Transverse colon (tissue), 4 donors: Measurements from ENCODE around the gene IMMT. TPM values are rescaled to one million over a fixed set of nuclear protein-coding genes. Genes with fewer than 3 reads are reported as not detected.

Source experiments
- DNase-seq: peaks from one replicate; pipeline ENCODE4 v3.0.0-alpha.2; 2019
- H3K27ac ChIP-seq, 4 donors: fragments of 200-600 bp; sonication (generic); 2 replicates each; pipeline ENCODE4 v1.5.1; 2016 to 2018; ENCODE audit warnings: inconsistent platforms in 4 of 4
- H3K27me3 ChIP-seq: fragments of 200-600 bp; sonication (generic); 2 replicates; pipeline ENCODE4 v1.5.1; 2017; ENCODE audit warnings: inconsistent platforms
- H3K36me3 ChIP-seq, 4 donors: fragments of 200-600 bp; sonication (generic); 2 replicates each; pipeline ENCODE4 v1.5.1; 2017 to 2019; ENCODE audit warnings: inconsistent platforms in 4 of 4
- H3K4me1 ChIP-seq, 4 donors: fragments of 200-600 bp; sonication (generic); 2 replicates each; pipeline ENCODE4 v1.5.1; 2017 to 2020; ENCODE audit warnings: inconsistent platforms in 4 of 4
- H3K4me3 ChIP-seq, 4 donors: fragments of 200-600 bp; sonication (generic); 1 replicate in 1 of 4; 2 replicates in 3 of 4; pipeline versions ENCODE4 v1.5.1 to v1.6.1; 2017 to 2019; ENCODE audit warnings: inconsistent platforms in 4 of 4
- H3K9me3 ChIP-seq, 2 donors: fragments of 200-600 bp; sonication (generic); 2 replicates each; pipeline ENCODE4 v1.5.1; 2017 to 2019; ENCODE audit warnings: inconsistent platforms in 2 of 2
- EP300 ChIP-seq: sonication (generic); formaldehyde crosslinking; IDR thresholded peaks from one replicate; pipeline ENCODE4 v1.6.1; 2017; ENCODE audit warnings: antibody characterized with exemption, low read depth
- POLR2A ChIP-seq: fragments of 450-650 bp; IDR thresholded peaks from one replicate; pipeline ENCODE4 v1.6.1; 2016; ENCODE audit warnings: antibody characterized with exemption, mild to moderate bottlenecking, moderate library complexity
- POLR2AphosphoS5 ChIP-seq, 3 donors: sonication (generic); formaldehyde crosslinking; IDR thresholded peaks; one replicate each; pipeline ENCODE4 v1.6.1; 2016; ENCODE audit warnings: antibody characterized with exemption in 3 of 3
- WGBS, 2 donors: methylation state at CpG; one replicate each; pipeline ENCODE4 v1.1.5; 2018; ENCODE audit warnings: low coverage in 1 of 2; 5-methylcytosine and 5-hydroxymethylcytosine counted together
- in situ Hi-C, 4 donors: fragments of 200-750 bp; cut with MboI; loops; one replicate each; pipeline versions ENCODE4 v1.15.0 to v1.15.1; 2017; ENCODE audit warnings: low sequenced_read_pairs in 3 of 4, low pct_ligation_motif_present in 1 of 4, low pct_unique_long_range_greater_than_20kb in 1 of 4
- intact Hi-C: fragments of 100-400 bp; cut with DNase I; formaldehyde crosslinking; loops from one replicate; pipeline ENCODE4 v1.15.1; 2023; ENCODE audit warnings: low total_unique reads
- total RNA-seq, 4 donors: library from RNA; depleted of rRNA; stranded (reverse); fragments of >200 nt; gene quantifications; one replicate each; pipeline ENCODE4 v1.1.0, GENCODE V29; 2016
- TF ChIP-seq, protein P1 (sequence below), 5 experiments: fragments of 200-600 bp in 3 of 5; fragments of 450-650 bp in 2 of 5; sonication (generic) in 3 of 5; IDR thresholded peaks; 1 replicate in 2 of 5; 2 replicates in 3 of 5; pipeline ENCODE4 v1.5.1; 2016 to 2017; ENCODE audit warnings: antibody characterized with exemption in 5 of 5, inconsistent platforms in 3 of 5, mild to moderate bottlenecking in 2 of 5, moderate library complexity in 1 of 5

The IMMT gene
- total RNA-seq, 4 donors from 2014 or later, result 44.4 to 149 (median 85.8) TPM

DNA sequence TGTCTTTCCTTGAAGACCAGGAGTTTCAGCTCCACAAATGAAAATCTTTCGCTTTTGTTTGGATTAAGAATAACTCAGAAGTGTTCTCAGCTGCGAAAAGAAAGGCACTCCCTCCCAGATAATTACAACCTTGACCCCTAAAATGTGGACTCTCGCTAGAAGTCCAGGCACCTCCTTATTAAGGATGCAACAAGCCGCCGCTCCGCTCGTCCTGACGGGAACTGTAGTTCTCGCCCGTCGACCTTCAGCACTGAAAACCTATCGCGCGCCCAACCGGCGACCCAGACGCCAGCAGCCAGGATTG lies 559 bp downstream of the IMMT start:
- Histone ChIP-seq H3K9me3 (no peaks in the 10 kb centered on the region), H3K4me1 (peaks cover 9 to 47% (median 20%) of the 10 kb centered on the region in 4 donors), H3K36me3 (no peaks in the 10 kb centered on the region), H3K27me3 (no peaks in the 10 kb centered on the region), H3K27ac (peak overlapping the region; percentile 97 to 100 (median 100)), H3K4me3 (peak overlapping the region; percentile 6 to 92 (median 68))
- DNase-seq, result peak; percentile 97
- TF ChIP-seq, protein P1, sequence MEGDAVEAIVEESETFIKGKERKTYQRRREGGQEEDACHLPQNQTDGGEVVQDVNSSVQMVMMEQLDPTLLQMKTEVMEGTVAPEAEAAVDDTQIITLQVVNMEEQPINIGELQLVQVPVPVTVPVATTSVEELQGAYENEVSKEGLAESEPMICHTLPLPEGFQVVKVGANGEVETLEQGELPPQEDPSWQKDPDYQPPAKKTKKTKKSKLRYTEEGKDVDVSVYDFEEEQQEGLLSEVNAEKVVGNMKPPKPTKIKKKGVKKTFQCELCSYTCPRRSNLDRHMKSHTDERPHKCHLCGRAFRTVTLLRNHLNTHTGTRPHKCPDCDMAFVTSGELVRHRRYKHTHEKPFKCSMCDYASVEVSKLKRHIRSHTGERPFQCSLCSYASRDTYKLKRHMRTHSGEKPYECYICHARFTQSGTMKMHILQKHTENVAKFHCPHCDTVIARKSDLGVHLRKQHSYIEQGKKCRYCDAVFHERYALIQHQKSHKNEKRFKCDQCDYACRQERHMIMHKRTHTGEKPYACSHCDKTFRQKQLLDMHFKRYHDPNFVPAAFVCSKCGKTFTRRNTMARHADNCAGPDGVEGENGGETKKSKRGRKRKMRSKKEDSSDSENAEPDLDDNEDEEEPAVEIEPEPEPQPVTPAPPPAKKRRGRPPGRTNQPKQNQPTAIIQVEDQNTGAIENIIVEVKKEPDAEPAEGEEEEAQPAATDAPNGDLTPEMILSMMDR (IDR thresholded peaks at IDR 0.05), result no peak
- TF ChIP-seq POLR2AphosphoS5 (IDR thresholded peaks at IDR 0.05), result peak in 1 of 3 donors; percentile 69
- WGBS, 2 donors, result 0 to 1% methylated on average over 4 to 17 of the region's 17 CpGs
- intact Hi-C loops, result no loop called here
- in situ Hi-C loops, result no loop called here

DNA sequence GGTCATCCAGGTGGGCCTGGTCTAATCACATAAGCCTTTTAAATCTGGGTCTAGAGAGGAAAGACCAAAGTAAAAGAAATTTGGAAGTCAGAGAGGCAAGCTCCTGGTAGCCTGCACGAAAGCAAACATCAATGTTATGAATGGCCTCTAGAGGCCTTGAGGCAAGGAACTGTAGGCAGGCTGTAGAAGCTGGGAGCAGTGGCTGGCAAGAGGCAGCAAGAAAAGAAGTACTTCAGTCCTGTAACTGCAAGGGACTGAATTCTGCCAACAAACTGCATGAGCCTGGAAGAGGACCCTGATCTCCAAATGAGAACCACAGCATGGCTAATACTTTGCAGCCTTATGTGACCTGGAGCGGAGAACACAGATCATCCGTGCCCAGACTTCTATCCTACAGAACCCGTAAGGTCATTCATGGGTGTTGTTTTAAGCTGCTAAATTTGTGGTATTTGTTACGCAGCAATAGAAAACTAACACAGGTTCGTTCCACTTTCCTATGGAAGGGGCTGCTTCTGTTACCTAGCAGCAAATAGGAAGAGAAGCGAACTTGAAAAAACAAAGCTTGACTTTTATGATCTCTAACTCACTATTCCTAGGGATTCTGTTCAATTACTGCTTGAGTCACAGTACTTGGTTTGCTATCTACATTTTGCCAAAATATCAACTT lies 1.2 kb downstream of the IMMT start:
- Histone ChIP-seq H3K27ac (peak overlapping the region; percentile 97 to 100 (median 100)), H3K4me3 (peak overlapping the region; percentile 6 to 92 (median 68)), H3K4me1 (peaks cover 9 to 47% (median 20%) of the 10 kb centered on the region in 4 donors), H3K9me3 (no peaks in the 10 kb centered on the region), H3K27me3 (no peaks in the 10 kb centered on the region), H3K36me3 (no peaks in the 10 kb centered on the region)
- no peak for TF ChIP-seq POLR2AphosphoS5 (IDR thresholded peaks at IDR 0.05)
- no peak for TF ChIP-seq EP300
- TF ChIP-seq POLR2A, result no peak
- TF ChIP-seq, protein P1 (IDR thresholded peaks at IDR 0.05), result peak in 1 of 5 experiments; percentile 30
- 38 to 56% methylated on average over 3 to 7 of the region's 7 CpGs for WGBS, 2 donors
- DNase-seq, result no peak
- intact Hi-C loops, result no loop called here
- in situ Hi-C loops, result no loop called here

DNA sequence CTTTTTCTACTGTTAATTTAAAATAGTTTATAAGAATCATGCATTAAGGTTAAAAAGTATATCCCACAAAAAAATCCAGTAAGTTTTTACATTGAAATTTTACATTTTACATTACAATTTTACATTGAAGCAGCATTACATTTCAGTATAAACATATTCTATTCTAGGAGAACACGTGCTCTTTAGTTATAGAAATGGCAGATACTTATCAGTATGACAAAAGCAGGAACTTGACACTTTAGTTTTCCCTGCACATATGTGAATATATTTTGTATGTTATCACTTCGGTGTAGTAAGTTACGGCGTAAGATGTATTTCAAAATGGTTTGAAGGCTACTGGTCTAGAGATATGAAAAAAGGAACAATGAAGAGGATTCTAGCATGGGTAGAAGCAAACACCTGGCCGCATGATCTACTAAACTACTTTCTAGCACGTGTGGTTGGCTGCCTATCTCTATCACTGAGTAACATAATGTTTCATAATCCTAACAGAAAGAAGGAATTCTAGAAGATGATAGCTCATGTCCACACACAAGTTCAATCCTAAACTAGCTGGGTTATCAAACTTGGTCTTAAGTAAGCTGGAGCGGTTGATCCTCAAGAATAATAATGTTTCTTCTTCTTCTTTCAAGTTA lies 5.4 kb downstream of the IMMT start:
- 77 to 80% methylated on average over 7 of the region's 7 CpGs for WGBS, 2 donors
- in situ Hi-C loops, result no loop called here
- no peak overlapping the region for H3K27ac ChIP-seq

DNA sequence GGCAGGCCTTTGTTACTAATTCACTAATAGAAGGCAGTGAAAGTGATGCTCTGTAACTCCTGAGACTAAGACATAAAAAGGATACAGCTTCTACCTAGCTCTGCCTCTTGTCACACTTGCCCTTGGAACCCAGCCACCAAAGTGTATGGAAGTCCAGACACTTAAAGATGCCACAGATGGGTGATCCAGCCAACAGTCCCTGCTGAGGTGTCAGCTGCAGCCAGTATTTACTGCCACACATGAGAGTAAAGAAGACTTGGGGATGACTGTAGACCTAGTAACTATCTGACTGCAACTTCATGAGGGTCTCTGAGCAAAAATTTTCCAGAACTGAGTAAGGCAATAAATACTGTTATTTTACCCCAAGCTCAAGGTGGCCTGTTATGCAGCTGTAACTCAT lies 8.8 kb downstream of the IMMT start:
- Histone ChIP-seq H3K4me3 (no peak overlapping the region), H3K4me1 (peaks cover 5 to 43% (median 10%) of the 10 kb centered on the region in 4 donors), H3K9me3 (no peaks in the 10 kb centered on the region), H3K27me3 (no peaks in the 10 kb centered on the region), H3K27ac (peak overlapping the region in 2 of 4 donors; percentile 1 to 24), H3K36me3 (no peaks in the 10 kb centered on the region)
- in situ Hi-C loops, result no loop called here
- TF ChIP-seq POLR2A (no peak), EP300 (no peak), POLR2AphosphoS5 (IDR thresholded peaks at IDR 0.05) (no peak)
- TF ChIP-seq, protein P1 (IDR thresholded peaks at IDR 0.05), result no peak
- DNase-seq, result no peak
- intact Hi-C loops, result no loop called here

More for the DNA sequence above, 5.4 kb downstream of the IMMT start:
- no peak for DNase-seq
- no peaks in the 10 kb centered on the region for H3K27me3 ChIP-seq
- H3K4me1 ChIP-seq, result peaks cover 10 to 56% (median 21%) of the 10 kb centered on the region in 4 donors
- no peaks in the 10 kb centered on the region for H3K36me3 ChIP-seq
- no peaks in the 10 kb centered on the region for H3K9me3 ChIP-seq
- TF ChIP-seq, protein P1 (IDR thresholded peaks at IDR 0.05), result no peak
- no peak for TF ChIP-seq POLR2A
- no peak for TF ChIP-seq POLR2AphosphoS5 (IDR thresholded peaks at IDR 0.05)
- TF ChIP-seq EP300, result no peak
- no peak overlapping the region for H3K4me3 ChIP-seq
- intact Hi-C loops, result no loop called here
